Osteocyte (in vitro differentiated cells): ENCODE results near the gene MIF4GD. TPM values are rescaled to one million over a fixed set of nuclear protein-coding genes. Genes with fewer than 3 reads are reported as not detected.
A peak's percentile ranks its signal among the peaks of the same experiment; 100 is the strongest.

Experiments
- DNase-seq: peaks from one replicate; pipeline ENCODE4 v3.0.0; 2021; ENCODE audit warnings: mixed read lengths; ENCODE audit not compliant: unreplicated experiment; ENCODE audit errors: extremely low spot score
- H3K27ac Mint-ChIP-seq: one replicate; pipeline ENCODE4 v1.8.0; 2021; ENCODE audit warnings: mild to moderate bottlenecking, mixed read lengths; ENCODE audit not compliant: unreplicated experiment
- H3K27me3 Mint-ChIP-seq: one replicate; pipeline ENCODE4 v1.8.0; 2021; ENCODE audit warnings: mixed read lengths; ENCODE audit not compliant: unreplicated experiment
- H3K36me3 Mint-ChIP-seq: one replicate; pipeline ENCODE4 v1.8.0; 2021; ENCODE audit warnings: mixed read lengths; ENCODE audit not compliant: unreplicated experiment
- H3K4me1 Mint-ChIP-seq: one replicate; pipeline ENCODE4 v1.8.0; 2021; ENCODE audit warnings: mixed read lengths; ENCODE audit not compliant: unreplicated experiment
- H3K4me3 Mint-ChIP-seq: one replicate; pipeline ENCODE4 v1.8.0; 2021; ENCODE audit warnings: mild to moderate bottlenecking, moderate library complexity, mixed read lengths; ENCODE audit not compliant: unreplicated experiment
- H3K9me3 Mint-ChIP-seq: one replicate; pipeline ENCODE4 v1.8.0; 2021; ENCODE audit warnings: mixed read lengths; ENCODE audit not compliant: unreplicated experiment
- total RNA-seq: library from RNA; stranded (reverse); gene quantifications from 2 replicates; pipeline ENCODE4 v1.2.1, GENCODE V29; 2021
- TF ChIP-seq, protein P1 (sequence below): fragments of 200-600 bp; sonication (generic); IDR thresholded peaks from 2 replicates; pipeline ENCODE4 v1.5.0; 2021; ENCODE audit warnings: antibody characterized with exemption, mild to moderate bottlenecking, moderate library complexity

The MIF4GD gene
- total RNA-seq, 1 donor from 2014 or later, result 25.4 TPM

DNA sequence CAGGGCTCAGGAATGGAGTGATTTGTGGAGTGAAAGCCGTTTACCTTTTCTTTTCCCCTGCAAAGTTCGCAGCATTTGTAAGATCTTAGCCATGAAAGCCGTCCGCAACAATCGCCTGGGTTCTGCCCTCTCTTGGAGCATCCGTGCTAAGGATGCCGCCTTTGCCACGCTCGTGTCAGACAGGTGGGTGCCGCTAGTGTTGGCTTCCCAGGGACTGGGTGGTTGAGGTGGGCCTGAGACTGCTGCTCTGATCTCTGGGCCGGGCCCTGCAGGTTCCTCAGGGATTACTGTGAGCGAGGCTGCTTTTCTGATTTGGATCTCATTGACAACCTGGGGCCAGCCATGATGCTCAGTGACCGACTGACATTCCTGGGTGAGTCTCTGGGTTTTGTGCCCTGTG lies 38.2 kb downstream of the MIF4GD start:
- TF ChIP-seq, protein P1, sequence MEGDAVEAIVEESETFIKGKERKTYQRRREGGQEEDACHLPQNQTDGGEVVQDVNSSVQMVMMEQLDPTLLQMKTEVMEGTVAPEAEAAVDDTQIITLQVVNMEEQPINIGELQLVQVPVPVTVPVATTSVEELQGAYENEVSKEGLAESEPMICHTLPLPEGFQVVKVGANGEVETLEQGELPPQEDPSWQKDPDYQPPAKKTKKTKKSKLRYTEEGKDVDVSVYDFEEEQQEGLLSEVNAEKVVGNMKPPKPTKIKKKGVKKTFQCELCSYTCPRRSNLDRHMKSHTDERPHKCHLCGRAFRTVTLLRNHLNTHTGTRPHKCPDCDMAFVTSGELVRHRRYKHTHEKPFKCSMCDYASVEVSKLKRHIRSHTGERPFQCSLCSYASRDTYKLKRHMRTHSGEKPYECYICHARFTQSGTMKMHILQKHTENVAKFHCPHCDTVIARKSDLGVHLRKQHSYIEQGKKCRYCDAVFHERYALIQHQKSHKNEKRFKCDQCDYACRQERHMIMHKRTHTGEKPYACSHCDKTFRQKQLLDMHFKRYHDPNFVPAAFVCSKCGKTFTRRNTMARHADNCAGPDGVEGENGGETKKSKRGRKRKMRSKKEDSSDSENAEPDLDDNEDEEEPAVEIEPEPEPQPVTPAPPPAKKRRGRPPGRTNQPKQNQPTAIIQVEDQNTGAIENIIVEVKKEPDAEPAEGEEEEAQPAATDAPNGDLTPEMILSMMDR, result no peak
- no peak for DNase-seq
- Mint-ChIP-seq H3K36me3 (peaks cover 36% of the 10 kb centered on the region), H3K27ac (no peak overlapping the region), H3K27me3 (no peaks in the 10 kb centered on the region), H3K4me3 (no peak overlapping the region), H3K9me3 (no peaks in the 10 kb centered on the region), H3K4me1 (no peaks in the 10 kb centered on the region)

DNA sequence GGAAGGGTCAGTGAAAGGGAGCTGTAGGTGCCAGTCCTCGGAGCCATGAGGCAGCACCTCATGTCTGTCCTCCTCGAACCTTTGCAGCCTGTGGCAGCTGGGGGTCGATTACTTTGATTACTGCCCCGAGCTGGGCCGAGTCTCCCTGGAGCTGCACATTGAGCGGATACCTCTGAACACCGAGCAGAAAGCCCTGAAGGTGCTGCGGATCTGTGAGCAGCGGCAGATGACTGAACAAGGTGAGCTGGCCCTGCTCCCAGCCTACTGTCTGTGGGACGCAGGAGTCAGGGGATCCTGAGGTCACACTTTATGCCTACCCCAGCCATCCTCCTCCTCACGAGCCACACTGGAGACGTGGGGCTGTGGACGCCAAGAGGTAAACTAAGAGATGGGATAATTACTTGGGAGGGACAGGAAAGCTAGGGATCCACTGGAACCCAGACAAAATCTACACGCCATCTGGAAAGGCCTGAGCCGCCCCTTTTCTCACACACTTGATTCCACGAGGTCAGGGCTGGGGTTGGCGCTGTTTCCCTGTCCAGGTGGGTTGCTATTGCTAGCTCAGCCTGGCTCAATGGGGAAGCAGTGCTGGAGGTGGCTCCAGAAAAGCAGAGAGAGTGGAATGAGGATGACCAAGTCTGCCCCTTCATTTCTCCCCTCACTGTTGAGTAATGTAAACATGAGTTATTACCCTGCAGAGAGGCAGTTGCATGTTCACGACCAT lies 39.1 kb downstream of the MIF4GD start:
- Mint-ChIP-seq H3K36me3 (peaks cover 35% of the 10 kb centered on the region), H3K9me3 (no peaks in the 10 kb centered on the region), H3K4me3 (no peak overlapping the region), H3K4me1 (no peaks in the 10 kb centered on the region), H3K27me3 (no peaks in the 10 kb centered on the region), H3K27ac (no peak overlapping the region)
- DNase-seq, result no peak
- TF ChIP-seq, protein P1, result no peak

DNA sequence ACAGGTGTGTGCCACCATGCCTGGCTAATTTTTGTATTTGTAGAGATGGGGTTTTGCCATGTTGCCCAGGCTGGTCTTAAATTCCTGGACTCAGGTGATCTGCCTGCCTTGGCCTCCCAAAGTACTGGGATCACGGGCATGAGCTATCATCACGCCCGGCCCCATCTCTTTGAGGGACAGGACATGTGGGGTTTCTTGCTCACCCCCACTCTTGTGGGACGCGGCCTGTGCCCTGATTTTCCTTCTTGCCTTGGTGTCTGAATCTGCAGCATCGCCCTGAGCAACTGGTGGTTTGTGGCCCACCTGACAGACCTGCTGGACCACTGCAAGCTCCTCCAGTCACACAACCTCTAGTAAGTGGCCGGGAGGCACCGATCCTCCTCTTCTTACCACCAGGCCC lies 40.0 kb downstream of the MIF4GD start:
- no peak for DNase-seq
- Mint-ChIP-seq H3K27ac (no peak overlapping the region), H3K4me1 (no peaks in the 10 kb centered on the region), H3K27me3 (no peaks in the 10 kb centered on the region), H3K36me3 (peaks cover 39% of the 10 kb centered on the region), H3K4me3 (no peak overlapping the region), H3K9me3 (no peaks in the 10 kb centered on the region)
- TF ChIP-seq, protein P1, result no peak

DNA sequence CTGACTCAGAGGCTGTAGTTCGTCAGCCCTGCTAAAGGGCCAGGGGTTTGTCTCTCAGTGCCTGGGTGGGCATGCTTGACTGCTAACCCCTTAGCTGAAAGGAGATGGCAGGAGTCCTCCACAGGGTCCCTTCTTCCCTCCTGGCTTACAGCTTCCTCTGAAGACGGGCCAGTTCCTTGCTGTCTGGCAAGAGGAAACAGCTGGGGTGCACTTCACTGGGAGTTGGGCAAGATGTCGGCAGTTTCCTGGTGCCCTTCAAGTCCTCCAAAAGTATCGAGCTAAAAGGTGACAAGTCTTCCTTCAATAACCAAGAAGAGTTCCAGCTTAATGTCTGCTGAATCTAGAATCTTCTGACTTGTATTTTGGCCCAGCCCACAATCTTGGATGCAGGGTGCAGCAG lies 42.2 kb downstream of the MIF4GD start:
- H3K9me3 Mint-ChIP-seq, result no peaks in the 10 kb centered on the region
- TF ChIP-seq, protein P1, result no peak
- H3K27ac Mint-ChIP-seq, result no peak overlapping the region
- no peak for DNase-seq
- H3K4me1 Mint-ChIP-seq, result no peaks in the 10 kb centered on the region
- no peaks in the 10 kb centered on the region for H3K27me3 Mint-ChIP-seq
- H3K36me3 Mint-ChIP-seq, result peaks cover 39% of the 10 kb centered on the region
- no peak overlapping the region for H3K4me3 Mint-ChIP-seq

DNA sequence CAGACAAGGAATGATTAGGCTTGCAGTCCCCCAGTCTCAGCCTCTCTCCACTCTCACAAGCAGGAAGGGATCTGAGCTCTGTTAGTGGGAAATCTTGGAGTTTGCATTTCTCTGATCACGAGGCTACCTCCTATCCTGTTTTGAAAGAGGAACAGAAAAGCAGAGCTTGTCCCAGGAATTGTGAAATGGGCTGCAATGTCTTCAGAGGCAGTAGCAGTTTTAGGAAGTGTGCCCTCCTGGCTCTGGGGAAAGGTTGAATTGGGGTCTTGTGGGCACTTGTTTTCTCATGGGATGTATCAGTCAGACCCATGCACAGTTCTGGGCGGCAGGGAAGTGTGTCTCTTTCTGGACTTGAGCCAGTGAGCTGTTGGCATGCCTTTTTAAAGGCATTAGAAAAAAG lies 42.7 kb downstream of the MIF4GD start:
- H3K27ac Mint-ChIP-seq, result peak overlapping the region; percentile 44

More for the DNA sequence above, 42.7 kb downstream of the MIF4GD start:
- Mint-ChIP-seq H3K4me3 (no peak overlapping the region), H3K36me3 (peaks cover 39% of the 10 kb centered on the region), H3K27me3 (no peaks in the 10 kb centered on the region), H3K4me1 (no peaks in the 10 kb centered on the region), H3K9me3 (no peaks in the 10 kb centered on the region)
- TF ChIP-seq, protein P1, result no peak
- no peak for DNase-seq
